Left ventricle myocardium superior (tissue), 1 donor: ENCODE measurements around the gene IL11. TPM values are rescaled to one million over a fixed set of nuclear protein-coding genes. Genes with fewer than 3 reads are reported as not detected.

Experiments
- total RNA-seq: library from RNA; stranded (reverse); fragmentation: NEBNext Ultra II Directional; extraction: Animal tissue kit (Norgen Biotek cat#: 25700); gene quantifications from one replicate; pipeline ENCODE4 v1.2.1, GENCODE V29; 2021
- donor health status: DM: no; HTN: yes; CAD: no; lungs with severe emphysema.

Gene IL11
- total RNA-seq, 1 donor from 2014 or later: not detected

Other genes with a start within 250 kb of the IL11 start
- gene TNNT1, start 221.3 kb downstream of the IL11 start, total RNA-seq: 50.2 TPM
- 5,071 TPM for gene TNNI3, start 212.7 kb downstream of the IL11 start, total RNA-seq
- 0.87 TPM for gene DNAAF3, start 203.8 kb downstream of the IL11 start, total RNA-seq
- gene SYT5, start 190.2 kb downstream of the IL11 start, total RNA-seq: not detected
- 0.47 TPM for gene PTPRH, start 161.0 kb downstream of the IL11 start, total RNA-seq
- 1.9 TPM for gene TMEM86B, start 141.7 kb downstream of the IL11 start, total RNA-seq
- gene PPP6R1, start 111.4 kb downstream of the IL11 start, total RNA-seq: 39.2 TPM
- 28.6 TPM for gene HSPBP1, start 90.4 kb downstream of the IL11 start, total RNA-seq
- gene BRSK1, start 86.5 kb downstream of the IL11 start, total RNA-seq: 1.9 TPM
- 1.2 TPM for gene TMEM150B, start 45.1 kb downstream of the IL11 start, total RNA-seq
- 7.2 TPM for gene KMT5C, start 30.6 kb downstream of the IL11 start, total RNA-seq
- gene COX6B2, start 15.7 kb downstream of the IL11 start, total RNA-seq: not detected
- gene GARIN5B, start 7.2 kb downstream of the IL11 start, total RNA-seq: not detected
- not detected for gene TMEM190, start 6.4 kb upstream of the IL11 start, total RNA-seq
- gene TMEM238, start 13.8 kb upstream of the IL11 start, total RNA-seq: 0.25 TPM
- 557 TPM for gene RPL28, start 15.5 kb upstream of the IL11 start, total RNA-seq
- 24.5 TPM for gene UBE2S, start 37.3 kb upstream of the IL11 start, total RNA-seq
- not detected for gene SHISA7, start 72.8 kb upstream of the IL11 start, total RNA-seq
- 58.5 TPM for gene ISOC2, start 91.2 kb upstream of the IL11 start, total RNA-seq
- not detected for gene C19orf85, start 94.3 kb upstream of the IL11 start, total RNA-seq
- 6.4 TPM for gene ZNF628, start 106.2 kb upstream of the IL11 start, total RNA-seq
- 6.0 TPM for gene NAT14, start 114.7 kb upstream of the IL11 start, total RNA-seq
- 2.7 TPM for gene SSC5D, start 118.0 kb upstream of the IL11 start, total RNA-seq
- gene SBK2, start 166.7 kb upstream of the IL11 start, total RNA-seq: 15.2 TPM
- 16.6 TPM for gene SBK3, start 175.1 kb upstream of the IL11 start, total RNA-seq
- 14.7 TPM for gene ZNF579, start 210.4 kb upstream of the IL11 start, total RNA-seq
- gene FIZ1, start 229.1 kb upstream of the IL11 start, total RNA-seq: 16.3 TPM
- gene ZNF524, start 229.8 kb upstream of the IL11 start, total RNA-seq: 17.0 TPM
- gene ZNF865, start 235.2 kb upstream of the IL11 start, total RNA-seq: 21.8 TPM